Peyer's patch (tissue), 4 donors: ENCODE results near the gene PGD. TPM values are rescaled to one million over a fixed set of nuclear protein-coding genes. Genes with fewer than 3 reads are reported as not detected.
"Not testable (repeated sequence)": the region's sequence is repeated elsewhere in the genome, so short reads cannot be mapped to it uniquely, and the experiment has no call there.

Experiments used
- DNase-seq, 3 donors: peaks; one replicate each; pipeline ENCODE4 v3.0.0-alpha.2; 2017 to 2019
- H3K27ac ChIP-seq, 4 donors: fragments of 200-600 bp; sonication (generic); one replicate each; pipeline ENCODE4 v1.5.1; 2016 to 2019
- H3K27me3 ChIP-seq, 2 donors: fragments of 200-600 bp; sonication (generic); one replicate each; pipeline ENCODE4 v1.5.1; 2019
- H3K36me3 ChIP-seq, 3 donors: fragments of 200-600 bp; sonication (generic); one replicate each; pipeline ENCODE4 v1.5.1; 2016 to 2019
- H3K4me1 ChIP-seq, 4 donors: fragments of 200-600 bp; sonication (generic); one replicate each; pipeline ENCODE4 v1.5.1; 2016 to 2019
- H3K4me3 ChIP-seq, 4 donors: fragments of 200-600 bp; sonication (generic); 1 replicate in 3 of 4; 2 replicates in 1 of 4; pipeline ENCODE4 v1.5.1; 2016 to 2019; ENCODE audit warnings: mild to moderate bottlenecking in 1 of 4
- H3K9me3 ChIP-seq, 4 donors: fragments of 200-600 bp; sonication (generic); one replicate each; pipeline ENCODE4 v1.5.1; 2016 to 2019; ENCODE audit warnings: mild to moderate bottlenecking in 1 of 4
- POLR2A ChIP-seq, 2 donors: fragments of 450-650 bp; IDR thresholded peaks; one replicate each; pipeline ENCODE4 v1.5.1; 2017; ENCODE audit warnings: antibody characterized with exemption in 2 of 2, mild to moderate bottlenecking in 2 of 2, moderate library complexity in 2 of 2
- total RNA-seq, 4 donors: library from RNA; depleted of rRNA; stranded (reverse); fragments of >200 nt; gene quantifications; one replicate each; pipeline ENCODE4 v1.1.0, GENCODE V29; 2016
- TF ChIP-seq, protein P1 (sequence below), 6 experiments: fragments of 450-650 bp in 4 of 6; fragments of 200-600 bp in 2 of 6; sonication (generic) in 1 of 6; IDR thresholded peaks; one replicate each; pipeline ENCODE4 v1.5.1; 2017 to 2019; ENCODE audit warnings: antibody characterized with exemption in 6 of 6, mild to moderate bottlenecking in 3 of 6, moderate library complexity in 1 of 6

PGD gene
- total RNA-seq, 4 donors from 2014 or later = 111 to 186 (median 127) TPM

GRCh38 chr1:10424651-10425050 lies 25.8 kb downstream of the PGD start:
- H3K27me3 ChIP-seq = no peaks in the 10 kb centered on the region
- H3K4me3 ChIP-seq = no peak overlapping the region
- H3K9me3 ChIP-seq = no peaks in the 10 kb centered on the region
- peaks cover 0 to 18% (median 0%) of the 10 kb centered on the region in 3 donors for H3K36me3 ChIP-seq
- DNase-seq = peak in 2 of 3 donors; percentile 57 to 75
- no peak overlapping the region for H3K27ac ChIP-seq
- TF ChIP-seq POLR2A (IDR thresholded peaks at IDR 0.05) = no peak
- TF ChIP-seq, protein P1, sequence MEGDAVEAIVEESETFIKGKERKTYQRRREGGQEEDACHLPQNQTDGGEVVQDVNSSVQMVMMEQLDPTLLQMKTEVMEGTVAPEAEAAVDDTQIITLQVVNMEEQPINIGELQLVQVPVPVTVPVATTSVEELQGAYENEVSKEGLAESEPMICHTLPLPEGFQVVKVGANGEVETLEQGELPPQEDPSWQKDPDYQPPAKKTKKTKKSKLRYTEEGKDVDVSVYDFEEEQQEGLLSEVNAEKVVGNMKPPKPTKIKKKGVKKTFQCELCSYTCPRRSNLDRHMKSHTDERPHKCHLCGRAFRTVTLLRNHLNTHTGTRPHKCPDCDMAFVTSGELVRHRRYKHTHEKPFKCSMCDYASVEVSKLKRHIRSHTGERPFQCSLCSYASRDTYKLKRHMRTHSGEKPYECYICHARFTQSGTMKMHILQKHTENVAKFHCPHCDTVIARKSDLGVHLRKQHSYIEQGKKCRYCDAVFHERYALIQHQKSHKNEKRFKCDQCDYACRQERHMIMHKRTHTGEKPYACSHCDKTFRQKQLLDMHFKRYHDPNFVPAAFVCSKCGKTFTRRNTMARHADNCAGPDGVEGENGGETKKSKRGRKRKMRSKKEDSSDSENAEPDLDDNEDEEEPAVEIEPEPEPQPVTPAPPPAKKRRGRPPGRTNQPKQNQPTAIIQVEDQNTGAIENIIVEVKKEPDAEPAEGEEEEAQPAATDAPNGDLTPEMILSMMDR (IDR thresholded peaks at IDR 0.05) = no peak
- H3K4me1 ChIP-seq = peaks cover 0 to 8% (median 1%) of the 10 kb centered on the region in 4 donors

- H3K27me3 ChIP-seq, DNase-seq, H3K27ac ChIP-seq, H3K4me3 ChIP-seq, H3K36me3 ChIP-seq, H3K9me3 ChIP-seq: not testable (repeated sequence)
- TF ChIP-seq POLR2A (IDR thresholded peaks at IDR 0.05) = peak in 1 of 2 donors; percentile 48
- H3K4me1 ChIP-seq = peaks cover 0 to 13% (median 5%) of the 10 kb centered on the region in 4 donors
Measured at GRCh38 chr1:10425826-10426534, 27.1 kb downstream of the PGD start.

- peaks cover 0 to 17% (median 9%) of the 10 kb centered on the region in 4 donors for H3K4me1 ChIP-seq
- H3K4me3 ChIP-seq, DNase-seq, H3K36me3 ChIP-seq, H3K27me3 ChIP-seq, H3K9me3 ChIP-seq, H3K27ac ChIP-seq: not testable (repeated sequence)
Measured at GRCh38 chr1:10426535-10426848, 27.6 kb downstream of the PGD start.

GRCh38 chr1:10428984-10429383 lies 30.1 kb downstream of the PGD start:
- DNase-seq = no peak
- no peaks in the 10 kb centered on the region for H3K27me3 ChIP-seq
- no peaks in the 10 kb centered on the region for H3K36me3 ChIP-seq
- peaks cover 0 to 24% (median 9%) of the 10 kb centered on the region in 4 donors for H3K4me1 ChIP-seq
- no peak overlapping the region for H3K27ac ChIP-seq
- H3K9me3 ChIP-seq = no peaks in the 10 kb centered on the region
- H3K4me3 ChIP-seq = no peak overlapping the region
- TF ChIP-seq, protein P1 (IDR thresholded peaks at IDR 0.05) = no peak
- TF ChIP-seq POLR2A (IDR thresholded peaks at IDR 0.05) = no peak

- H3K4me3 ChIP-seq = peak overlapping the region; percentile 56 to 78 (median 65)
- H3K27me3 ChIP-seq = no peaks in the 10 kb centered on the region
- H3K9me3 ChIP-seq = no peaks in the 10 kb centered on the region
- no peak for TF ChIP-seq POLR2A (IDR thresholded peaks at IDR 0.05)
- TF ChIP-seq, protein P1 (IDR thresholded peaks at IDR 0.05) = no peak
- peak overlapping the region; percentile 33 to 83 (median 70) for H3K27ac ChIP-seq
- H3K4me1 ChIP-seq = peaks cover 0 to 24% (median 9%) of the 10 kb centered on the region in 4 donors
- peak in 1 of 3 donors; percentile 30 for DNase-seq
- no peaks in the 10 kb centered on the region for H3K36me3 ChIP-seq
Measured at GRCh38 chr1:10429868-10430215, 31.0 kb downstream of the PGD start.

GRCh38 chr1:10430216-10431069 lies 31.6 kb downstream of the PGD start, which contains the start of gene CENPS:
Gene CENPS, plus strand, starts transcription at chr1:10430433. Its CDS starts 85 bp downstream, at chr1:10430518.
- Histone ChIP-seq H3K36me3 (no peaks in the 10 kb centered on the region), H3K4me1 (peaks cover 0 to 24% (median 9%) of the 10 kb centered on the region in 4 donors), H3K27me3 (no peaks in the 10 kb centered on the region), H3K27ac (peak within 1 kb of the TSS; percentile 33 to 83 (median 70)), H3K9me3 (no peaks in the 10 kb centered on the region), H3K4me3 (peak within 1 kb of the TSS; percentile 56 to 78 (median 65))
- TF ChIP-seq, protein P1 (IDR thresholded peaks at IDR 0.05) = peak; percentile 97 to 99 (median 98)
- TF ChIP-seq POLR2A (IDR thresholded peaks at IDR 0.05) = peak in 1 of 2 donors; percentile 33
- DNase-seq = peak; percentile 82 to 97 (median 93)
